Measurements from ENCODE around the gene SGSH.
"Not testable (repeated sequence)": the region's sequence is repeated elsewhere in the genome, so short reads cannot be mapped to it uniquely, and the experiment has no call there.

Gene SGSH

GRCh38 chr17:80246266-80246681 is 26.1 kb upstream of the SGSH start:
- no peak overlapping the region for H3K4me3 ChIP-seq (ENCODE audit: low read length)
- no peak for TF ChIP-seq ZNF274 (IDR thresholded peaks at IDR 0.05; ENCODE audit: low read depth, low read length)

GRCh38 chr17:80245566-80246265 is 25.6 kb upstream of the SGSH start:
- no peak overlapping the region for H3K4me3 ChIP-seq (ENCODE audit: low read length)
- no peak for TF ChIP-seq ZNF274 (IDR thresholded peaks at IDR 0.05; ENCODE audit: low read depth, low read length)

GRCh38 chr17:80244871-80245509 is 24.9 kb upstream of the SGSH start:
- TF ChIP-seq ZNF274 (IDR thresholded peaks at IDR 0.05; ENCODE audit: low read depth, low read length): no peak
- H3K4me3 ChIP-seq (ENCODE audit: low read length): no peak overlapping the region

GRCh38 chr17:80244448-80244847 is 24.3 kb upstream of the SGSH start:
- H3K4me3 ChIP-seq (ENCODE audit: low read length): not testable (repeated sequence)

- TF ChIP-seq ZNF274 (IDR thresholded peaks at IDR 0.05; ENCODE audit: low read depth, low read length): no peak
- H3K4me3 ChIP-seq (ENCODE audit: low read length): no peak overlapping the region
Observed at GRCh38 chr17:80243526-80244433, 23.6 kb upstream of the SGSH start.

- no peak overlapping the region for H3K4me3 ChIP-seq (ENCODE audit: low read length)
- TF ChIP-seq ZNF274 (IDR thresholded peaks at IDR 0.05; ENCODE audit: low read depth, low read length): no peak
Observed at GRCh38 chr17:80242505-80242904, 22.4 kb upstream of the SGSH start.

- H3K4me3 ChIP-seq (ENCODE audit: low read length): no peak overlapping the region
- TF ChIP-seq ZNF274 (IDR thresholded peaks at IDR 0.05; ENCODE audit: low read depth, low read length): no peak
Observed at GRCh38 chr17:80237386-80237785, 17.3 kb upstream of the SGSH start.

GRCh38 chr17:80236911-80237310 is 16.8 kb upstream of the SGSH start:
- no peak for TF ChIP-seq ZNF274 (IDR thresholded peaks at IDR 0.05; ENCODE audit: low read depth, low read length)
- no peak overlapping the region for H3K4me3 ChIP-seq (ENCODE audit: low read length)

GRCh38 chr17:80233202-80233601 is 13.1 kb upstream of the SGSH start:
- H3K4me3 ChIP-seq (ENCODE audit: low read length): no peak overlapping the region
- TF ChIP-seq ZNF274 (IDR thresholded peaks at IDR 0.05; ENCODE audit: low read depth, low read length): no peak

GRCh38 chr17:80232438-80232837 is 12.3 kb upstream of the SGSH start:
- no peak overlapping the region for H3K4me3 ChIP-seq (ENCODE audit: low read length)
- no peak for TF ChIP-seq ZNF274 (IDR thresholded peaks at IDR 0.05; ENCODE audit: low read depth, low read length)

- no peak for TF ChIP-seq ZNF274 (IDR thresholded peaks at IDR 0.05; ENCODE audit: low read depth, low read length)
- H3K4me3 ChIP-seq (ENCODE audit: low read length): no peak overlapping the region
Observed at GRCh38 chr17:80229011-80229410, 8.9 kb upstream of the SGSH start.

GRCh38 chr17:80228477-80228876 is 8.3 kb upstream of the SGSH start:
- TF ChIP-seq ZNF274 (IDR thresholded peaks at IDR 0.05; ENCODE audit: low read depth, low read length): no peak
- no peak overlapping the region for H3K4me3 ChIP-seq (ENCODE audit: low read length)

GRCh38 chr17:80227666-80228065 is 7.5 kb upstream of the SGSH start:
- TF ChIP-seq ZNF274 (IDR thresholded peaks at IDR 0.05; ENCODE audit: low read depth, low read length): no peak
- no peak overlapping the region for H3K4me3 ChIP-seq (ENCODE audit: low read length)

GRCh38 chr17:80227156-80227555 is 7.0 kb upstream of the SGSH start:
- H3K4me3 ChIP-seq (ENCODE audit: low read length): no peak overlapping the region
- no peak for TF ChIP-seq ZNF274 (IDR thresholded peaks at IDR 0.05; ENCODE audit: low read depth, low read length)

- no peak for TF ChIP-seq ZNF274 (IDR thresholded peaks at IDR 0.05; ENCODE audit: low read depth, low read length)
- no peak overlapping the region for H3K4me3 ChIP-seq (ENCODE audit: low read length)
Observed at GRCh38 chr17:80225230-80225629, 5.1 kb upstream of the SGSH start.

Measured in GM08714 (cell line).